WTC11 (cell line): ENCODE results near the gene LIMS1.

Experiments
- ATF1 ChIP-seq: sonication (generic); formaldehyde crosslinking; IDR thresholded peaks from 2 replicates; pipeline ENCODE4 v1.8.1; 2023; ENCODE audit warnings: mild to moderate bottlenecking, moderate library complexity, missing genetic modification reagents
- ATF3 ChIP-seq: sonication (generic); formaldehyde crosslinking; conservative IDR thresholded peaks from 2 replicates; pipeline ENCODE4 v1.8.1; 2022; ENCODE audit warnings: mild to moderate bottlenecking, missing genetic modification reagents
- CBFB ChIP-seq: sonication (generic); formaldehyde crosslinking; IDR thresholded peaks from 2 replicates; pipeline ENCODE4 v1.8.1; 2022; ENCODE audit warnings: mild to moderate bottlenecking, low read depth, missing genetic modification reagents
- CREB1 ChIP-seq: sonication (generic); formaldehyde crosslinking; IDR thresholded peaks from 2 replicates; pipeline ENCODE4 v1.8.0; 2023; ENCODE audit warnings: mild to moderate bottlenecking, missing genetic modification reagents
- ESRRA ChIP-seq: sonication (generic); formaldehyde crosslinking; IDR thresholded peaks from 2 replicates; pipeline ENCODE4 v1.8.1; 2022; ENCODE audit warnings: mild to moderate bottlenecking, missing genetic modification reagents, borderline replicate concordance
- FOXP1 ChIP-seq: sonication (generic); formaldehyde crosslinking; IDR thresholded peaks from 2 replicates; pipeline ENCODE4 v1.8.0; 2022; ENCODE audit warnings: missing genetic modification reagents, mild to moderate bottlenecking, moderate library complexity, borderline replicate concordance
- TEAD4 ChIP-seq: sonication (generic); formaldehyde crosslinking; IDR thresholded peaks from 2 replicates; pipeline ENCODE4 v1.8.0; 2022; ENCODE audit warnings: mild to moderate bottlenecking, missing genetic modification reagents
- TP53 ChIP-seq: sonication (generic); formaldehyde crosslinking; IDR thresholded peaks from 2 replicates; pipeline ENCODE4 v1.8.1; 2023; ENCODE audit warnings: mild to moderate bottlenecking, missing genetic modification reagents
- ZNF425 ChIP-seq: fragments of 250-450 bp; sonication (Bioruptor Pico); conservative IDR thresholded peaks from 2 replicates; pipeline ENCODE4 v1.9.0; 2021; ENCODE audit warnings: mild to moderate bottlenecking
- TF ChIP-seq, protein P1 (sequence below): fragments of 200-600 bp; IDR thresholded peaks from 2 replicates; pipeline ENCODE4 v1.8.0; 2022; ENCODE audit warnings: antibody characterized with exemption
- TF ChIP-seq, protein P2 (sequence below): sonication (generic); formaldehyde crosslinking; IDR thresholded peaks from 2 replicates; pipeline ENCODE4 v1.8.1; 2023; ENCODE audit warnings: mild to moderate bottlenecking, missing genetic modification reagents, moderate library complexity
- TF ChIP-seq, protein P3 (sequence below): sonication (generic); formaldehyde crosslinking; IDR thresholded peaks from 2 replicates; pipeline ENCODE4 v1.8.0; 2022; ENCODE audit warnings: mild to moderate bottlenecking, missing genetic modification reagents

- TF ChIP-seq CREB1 (no peak), CBFB (no peak), TEAD4 (no peak), ESRRA (CRISPR knock-in tag) (no peak), FOXP1 (no peak), ATF1 (CRISPR knock-in tag) (no peak), ZNF425 (no peak), ATF3 (no peak), TP53 (CRISPR knock-in tag) (no peak)
- TF ChIP-seq, protein P1, sequence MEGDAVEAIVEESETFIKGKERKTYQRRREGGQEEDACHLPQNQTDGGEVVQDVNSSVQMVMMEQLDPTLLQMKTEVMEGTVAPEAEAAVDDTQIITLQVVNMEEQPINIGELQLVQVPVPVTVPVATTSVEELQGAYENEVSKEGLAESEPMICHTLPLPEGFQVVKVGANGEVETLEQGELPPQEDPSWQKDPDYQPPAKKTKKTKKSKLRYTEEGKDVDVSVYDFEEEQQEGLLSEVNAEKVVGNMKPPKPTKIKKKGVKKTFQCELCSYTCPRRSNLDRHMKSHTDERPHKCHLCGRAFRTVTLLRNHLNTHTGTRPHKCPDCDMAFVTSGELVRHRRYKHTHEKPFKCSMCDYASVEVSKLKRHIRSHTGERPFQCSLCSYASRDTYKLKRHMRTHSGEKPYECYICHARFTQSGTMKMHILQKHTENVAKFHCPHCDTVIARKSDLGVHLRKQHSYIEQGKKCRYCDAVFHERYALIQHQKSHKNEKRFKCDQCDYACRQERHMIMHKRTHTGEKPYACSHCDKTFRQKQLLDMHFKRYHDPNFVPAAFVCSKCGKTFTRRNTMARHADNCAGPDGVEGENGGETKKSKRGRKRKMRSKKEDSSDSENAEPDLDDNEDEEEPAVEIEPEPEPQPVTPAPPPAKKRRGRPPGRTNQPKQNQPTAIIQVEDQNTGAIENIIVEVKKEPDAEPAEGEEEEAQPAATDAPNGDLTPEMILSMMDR: no peak
- TF ChIP-seq, protein P2, sequence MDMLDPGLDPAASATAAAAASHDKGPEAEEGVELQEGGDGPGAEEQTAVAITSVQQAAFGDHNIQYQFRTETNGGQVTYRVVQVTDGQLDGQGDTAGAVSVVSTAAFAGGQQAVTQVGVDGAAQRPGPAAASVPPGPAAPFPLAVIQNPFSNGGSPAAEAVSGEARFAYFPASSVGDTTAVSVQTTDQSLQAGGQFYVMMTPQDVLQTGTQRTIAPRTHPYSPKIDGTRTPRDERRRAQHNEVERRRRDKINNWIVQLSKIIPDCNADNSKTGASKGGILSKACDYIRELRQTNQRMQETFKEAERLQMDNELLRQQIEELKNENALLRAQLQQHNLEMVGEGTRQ: no peak
- TF ChIP-seq, protein P3, sequence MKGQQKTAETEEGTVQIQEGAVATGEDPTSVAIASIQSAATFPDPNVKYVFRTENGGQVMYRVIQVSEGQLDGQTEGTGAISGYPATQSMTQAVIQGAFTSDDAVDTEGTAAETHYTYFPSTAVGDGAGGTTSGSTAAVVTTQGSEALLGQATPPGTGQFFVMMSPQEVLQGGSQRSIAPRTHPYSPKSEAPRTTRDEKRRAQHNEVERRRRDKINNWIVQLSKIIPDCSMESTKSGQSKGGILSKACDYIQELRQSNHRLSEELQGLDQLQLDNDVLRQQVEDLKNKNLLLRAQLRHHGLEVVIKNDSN: no peak
These were observed 166.9 kb downstream of the LIMS1 start for GRCh38 chr2:108701208-108701607.
